ENCODE data around the gene ANKRD28. TPM values are rescaled to one million over a fixed set of nuclear protein-coding genes. Genes with fewer than 3 reads are reported as not detected.
A peak's percentile ranks its signal among the peaks of the same experiment; 100 is the strongest.
"Not testable (repeated sequence)": the region's sequence is repeated elsewhere in the genome, so short reads cannot be mapped to it uniquely, and the experiment has no call there.

Gene ANKRD28
- total RNA-seq, 2 experiments from 2014 or later: 27.3 to 28.4 TPM

GRCh38 chr3:15633766-15634598 is 163.8 kb downstream of the ANKRD28 start:
- ATAC-seq: no peak
- Mint-ChIP-seq H3K27ac (no peak overlapping the region), H3K4me1 (peaks cover 75% of the 10 kb centered on the region), H3K27me3 (no peaks in the 10 kb centered on the region), H3K36me3 (ENCODE audit: low read depth) (no peaks in the 10 kb centered on the region), H3K9me3 (ENCODE audit: low read depth) (no peaks in the 10 kb centered on the region), H3K4me3 (no peak overlapping the region)
- ChIA-PET CTCF (interaction anchor here (0.5 to 1.3 kb wide), 4 partner anchors 11 to 864 kb away, joined by 3 read pairs; no protein-coding TSS in a partner anchor), POLR2A (interaction anchor here (0.7 kb wide), 1 partner anchor 288 kb away, joined by 3 read pairs; no protein-coding TSS in a partner anchor)
- intact Hi-C loops (cut with DNase I, micrococcal nuclease): loop anchor here in 1 of 2 experiments (5.0 to 10.0 kb wide), 4 partner anchors 163 to 613 kb away; partner anchors contain the start of genes ANKRD28 and GALNT15
- no peak for DNase-seq

GRCh38 chr3:15633159-15633558 is 164.6 kb downstream of the ANKRD28 start:
- no peak overlapping the region for H3K27ac Mint-ChIP-seq
- ChIA-PET CTCF (interaction anchor here (1.0 to 1.3 kb wide), 3 partner anchors 14 to 864 kb away, joined by 3 read pairs; no protein-coding TSS in a partner anchor), POLR2A (no interaction called here)
- no peak for DNase-seq
- no peaks in the 10 kb centered on the region for H3K9me3 Mint-ChIP-seq (ENCODE audit: low read depth)
- no peak overlapping the region for H3K4me3 Mint-ChIP-seq
- H3K4me1 Mint-ChIP-seq: peaks cover 69% of the 10 kb centered on the region
- H3K36me3 Mint-ChIP-seq (ENCODE audit: low read depth): no peaks in the 10 kb centered on the region
- no peak for ATAC-seq
- H3K27me3 Mint-ChIP-seq: no peaks in the 10 kb centered on the region
- intact Hi-C loops (cut with DNase I, micrococcal nuclease): loop anchor here in 1 of 2 experiments (5.0 to 10.0 kb wide), 4 partner anchors 164 to 614 kb away; partner anchors contain the start of genes ANKRD28 and GALNT15

DNA sequence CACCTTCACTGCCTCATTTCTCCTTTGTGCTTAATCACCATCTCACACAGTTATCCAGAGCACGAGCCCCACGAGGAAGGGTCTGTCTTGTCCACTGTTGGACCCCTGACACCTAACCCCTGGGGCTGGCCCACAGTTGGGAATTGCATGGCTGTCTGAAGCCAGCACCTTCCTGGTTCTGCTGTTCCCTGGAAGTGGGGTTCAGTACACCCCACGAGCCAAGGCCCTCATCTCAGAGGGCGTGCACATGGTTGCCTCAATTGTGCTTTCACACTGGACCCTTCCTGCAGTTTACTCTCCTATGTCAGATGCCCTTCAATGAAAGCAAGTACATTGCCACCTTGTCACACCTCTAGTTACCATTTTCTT is 165.6 kb downstream of the ANKRD28 start:
- ATAC-seq (no peak), DNase-seq (no peak)
- no peak overlapping the region for H3K27ac Mint-ChIP-seq
- H3K27me3 Mint-ChIP-seq: no peaks in the 10 kb centered on the region
- ChIA-PET CTCF (interaction anchor here (1.0 kb wide), 1 partner anchor 15 kb away, joined by 3 read pairs; no protein-coding TSS in a partner anchor), POLR2A (no interaction called here)
- intact Hi-C loops (cut with DNase I, micrococcal nuclease): loop anchor here in 1 of 2 experiments (5.0 to 10.0 kb wide), 4 partner anchors 165 to 615 kb away; partner anchors contain the start of genes ANKRD28 and GALNT15
- H3K4me3 Mint-ChIP-seq: no peak overlapping the region
- peaks cover 59% of the 10 kb centered on the region for H3K4me1 Mint-ChIP-seq
- H3K36me3 Mint-ChIP-seq (ENCODE audit: low read depth): peaks cover 2% of the 10 kb centered on the region
- no peaks in the 10 kb centered on the region for H3K9me3 Mint-ChIP-seq (ENCODE audit: low read depth)

DNA sequence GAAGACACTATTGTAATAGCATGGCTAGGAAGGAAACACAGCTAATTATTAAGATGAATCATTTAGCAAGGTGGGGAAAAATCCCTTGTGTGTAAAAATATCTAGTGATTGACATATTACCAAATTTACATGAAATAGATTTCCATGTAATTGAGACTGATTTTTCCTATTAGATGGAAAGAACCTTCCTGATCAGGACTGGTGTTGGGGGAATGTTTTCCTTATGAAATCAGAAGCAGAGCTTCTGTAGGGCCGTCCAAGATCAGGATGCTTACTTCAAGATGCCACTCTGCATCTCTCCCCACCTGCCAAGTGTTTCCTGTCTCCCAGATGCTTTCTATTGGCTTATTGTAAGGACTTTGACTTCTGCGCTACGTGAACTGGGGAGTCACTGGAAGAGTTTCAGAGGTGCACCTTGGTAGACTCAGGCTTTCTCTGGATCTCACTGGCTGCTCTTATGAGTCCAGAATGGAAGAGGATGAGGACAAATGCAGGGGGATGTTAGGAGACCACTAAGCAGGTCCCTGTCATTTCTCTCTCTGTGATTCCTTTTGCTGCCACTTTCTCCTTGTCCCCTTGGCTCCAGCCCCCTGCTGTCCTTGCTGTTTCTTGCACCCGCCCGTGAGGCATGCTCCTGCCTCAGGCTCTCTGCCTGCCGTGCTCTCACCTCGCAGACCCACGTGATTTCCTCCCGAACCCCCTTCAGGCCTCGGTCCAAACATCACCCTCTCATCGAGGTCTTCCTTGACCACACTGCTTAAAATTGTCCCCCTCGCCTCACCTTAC is 166.2 kb downstream of the ANKRD28 start:
- CTCF ChIA-PET: interaction anchor here (1.2 to 1.9 kb wide), 5 partner anchors 65 to 181 kb away, joined by 3 to 12 read pairs (median 8); partner anchors contain the start of gene ANKRD28
- no peaks in the 10 kb centered on the region for H3K27me3 Mint-ChIP-seq
- no peak overlapping the region for H3K27ac Mint-ChIP-seq
- no peak for DNase-seq
- H3K9me3 Mint-ChIP-seq (ENCODE audit: low read depth): no peaks in the 10 kb centered on the region
- H3K4me1 Mint-ChIP-seq: peaks cover 54% of the 10 kb centered on the region
- intact Hi-C loops (cut with DNase I, micrococcal nuclease): loop anchor here (2.0 to 10.0 kb wide), 7 partner anchors 113 to 617 kb away; partner anchors contain the start of genes ANKRD28 (in 1 of the 2) and GALNT15 (in 1 of the 2)
- peaks cover 4% of the 10 kb centered on the region for H3K36me3 Mint-ChIP-seq (ENCODE audit: low read depth)
- ATAC-seq: no peak
- POLR2A ChIA-PET: no interaction called here
- H3K4me3 Mint-ChIP-seq: no peak overlapping the region

GRCh38 chr3:15630646-15631350 is 167.0 kb downstream of the ANKRD28 start:
- POLR2A ChIA-PET: interaction anchor here (0.6 kb wide), 1 partner anchor 573 kb away, joined by 3 read pairs; no protein-coding TSS in a partner anchor
- H3K36me3 Mint-ChIP-seq (ENCODE audit: low read depth): peaks cover 4% of the 10 kb centered on the region
- ATAC-seq: peak; percentile 35
- intact Hi-C loops (cut with DNase I, micrococcal nuclease): loop anchor here (1.0 to 10.0 kb wide), 9 partner anchors 114 to 618 kb away; partner anchors contain the start of genes ANKRD28 (in 1 of the 2) and GALNT15 (in 1 of the 2)
- H3K9me3 Mint-ChIP-seq (ENCODE audit: low read depth): no peaks in the 10 kb centered on the region
- no peak overlapping the region for H3K27ac Mint-ChIP-seq
- no peaks in the 10 kb centered on the region for H3K27me3 Mint-ChIP-seq
- peaks cover 52% of the 10 kb centered on the region for H3K4me1 Mint-ChIP-seq
- CTCF ChIA-PET: interaction anchor here (0.7 to 2.4 kb wide), 17 partner anchors 9 to 548 kb away, joined by 3 to 12 read pairs (median 4); partner anchors contain the start of gene ANKRD28
- DNase-seq: no peak
- H3K4me3 Mint-ChIP-seq: no peak overlapping the region

DNA sequence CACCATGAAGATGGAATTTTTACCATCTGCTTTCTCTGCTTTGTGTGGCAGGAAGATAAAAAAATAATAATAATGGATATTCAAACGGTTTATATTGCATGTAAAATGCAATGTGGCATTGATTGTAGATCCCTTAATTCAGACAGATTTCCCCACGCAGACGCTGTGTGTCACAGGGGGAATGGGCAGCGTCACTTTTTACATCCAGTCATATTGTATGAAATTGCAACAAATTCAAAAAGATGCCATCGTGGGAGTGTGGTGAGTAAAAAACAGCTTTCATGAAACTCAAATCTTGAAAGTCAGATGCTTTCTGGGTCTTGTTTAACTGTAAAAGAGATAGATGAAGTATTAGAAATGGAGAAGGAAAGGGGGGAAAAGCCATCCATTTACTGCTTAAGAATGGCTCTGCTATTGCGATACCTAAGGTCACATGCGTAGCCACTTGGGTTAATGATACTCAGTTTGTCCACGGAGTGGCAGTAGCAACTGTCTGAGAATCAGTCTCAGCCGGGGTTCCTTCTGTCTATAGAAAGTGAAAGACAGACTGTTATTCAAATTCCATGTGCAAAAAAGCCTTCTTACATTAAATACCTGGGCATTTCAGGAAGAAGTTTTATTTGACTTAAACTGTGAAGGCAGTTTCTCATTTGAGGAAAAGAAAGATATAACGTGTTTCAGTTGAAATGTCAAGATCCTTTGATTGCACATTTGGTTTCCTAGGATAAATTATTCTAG is 167.8 kb downstream of the ANKRD28 start:
- ATAC-seq: peak; percentile 96
- Mint-ChIP-seq H3K36me3 (ENCODE audit: low read depth) (peaks cover 4% of the 10 kb centered on the region), H3K4me3 (peak overlapping the region; percentile 52), H3K27ac (peak overlapping the region; percentile 90), H3K27me3 (no peaks in the 10 kb centered on the region), H3K4me1 (peaks cover 50% of the 10 kb centered on the region), H3K9me3 (ENCODE audit: low read depth) (no peaks in the 10 kb centered on the region)
- POLR2A ChIA-PET: no interaction called here
- peak; percentile 73 for DNase-seq
- intact Hi-C loops (cut with DNase I, micrococcal nuclease): loop anchor here (1.0 to 10.0 kb wide), 9 partner anchors 115 to 619 kb away; partner anchors contain the start of genes ANKRD28 (in 1 of the 2) and GALNT15 (in 1 of the 2)
- CTCF ChIA-PET: interaction anchor here (0.7 to 2.4 kb wide), 17 partner anchors 9 to 548 kb away, joined by 3 to 12 read pairs (median 4); partner anchors contain the start of gene ANKRD28

GRCh38 chr3:15628967-15629366 is 168.8 kb downstream of the ANKRD28 start:
- Mint-ChIP-seq H3K36me3 (ENCODE audit: low read depth) (peaks cover 6% of the 10 kb centered on the region), H3K9me3 (ENCODE audit: low read depth) (peaks cover 2% of the 10 kb centered on the region), H3K27ac (no peak overlapping the region), H3K4me3 (no peak overlapping the region), H3K27me3 (no peaks in the 10 kb centered on the region), H3K4me1 (peaks cover 54% of the 10 kb centered on the region)
- ChIA-PET CTCF (interaction anchor here (0.8 to 2.4 kb wide), 3 partner anchors 21 to 456 kb away, joined by 3 to 11 read pairs (median 3); no protein-coding TSS in a partner anchor), POLR2A (no interaction called here)
- DNase-seq (no peak), ATAC-seq (no peak)
- intact Hi-C loops (cut with DNase I, micrococcal nuclease): no loop called here

DNA sequence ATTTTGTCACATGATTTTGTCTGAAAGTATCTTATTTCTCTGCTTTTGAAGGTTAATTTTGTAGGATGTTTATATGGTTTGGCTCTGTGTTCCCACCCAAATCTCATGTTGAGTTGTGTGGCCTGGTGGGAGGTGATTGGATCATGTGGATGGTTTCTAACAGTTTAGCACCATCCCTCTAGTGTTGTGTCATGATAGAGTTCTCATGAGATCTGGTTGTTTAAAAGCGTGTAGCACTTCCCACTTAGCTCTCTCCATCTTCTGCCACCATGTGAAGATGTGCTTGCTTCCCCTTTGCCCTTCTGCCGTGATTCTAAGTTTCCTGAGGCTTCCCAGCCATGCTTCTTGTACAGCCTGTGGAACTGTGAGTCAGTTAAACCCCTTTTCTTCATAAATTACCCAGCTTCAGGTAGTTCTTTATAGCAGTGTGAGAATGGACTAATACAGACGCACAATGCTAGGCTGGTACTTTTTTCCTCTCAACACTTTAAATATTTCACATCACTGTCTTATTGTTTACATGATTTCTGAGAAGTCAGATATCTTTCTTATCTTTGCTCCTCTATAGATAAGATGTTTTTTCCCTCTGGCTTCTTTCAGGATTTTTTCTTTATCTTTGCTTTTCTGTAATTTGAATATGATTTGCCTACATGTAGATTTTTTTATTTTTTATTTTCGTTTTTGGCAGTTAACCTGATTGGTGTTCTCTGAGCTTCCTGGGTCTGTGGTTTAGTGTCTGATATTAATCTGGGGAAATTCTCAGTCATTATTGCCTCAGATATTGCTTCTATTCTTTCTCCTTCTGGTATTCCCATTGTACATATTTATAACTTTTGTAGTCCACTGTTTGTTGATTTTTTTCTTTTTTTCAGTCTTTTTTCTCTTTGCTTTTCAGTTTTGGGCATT is 174.0 kb downstream of the ANKRD28 start:
- no peak for DNase-seq
- H3K27me3 Mint-ChIP-seq: no peaks in the 10 kb centered on the region
- CTCF ChIA-PET: interaction anchor here (0.7 kb wide), 1 partner anchor 17 kb away, joined by 3 read pairs; no protein-coding TSS in a partner anchor
- peak; percentile 60 for ATAC-seq
- H3K4me1 Mint-ChIP-seq: peaks cover 26% of the 10 kb centered on the region
- peaks cover 43% of the 10 kb centered on the region for H3K36me3 Mint-ChIP-seq (ENCODE audit: low read depth)
- intact Hi-C loops (cut with DNase I, micrococcal nuclease): no loop called here
- peak overlapping the region; percentile 67 for H3K4me3 Mint-ChIP-seq
- peaks cover 32% of the 10 kb centered on the region for H3K9me3 Mint-ChIP-seq (ENCODE audit: low read depth)
- POLR2A ChIA-PET: interaction anchor here (0.6 kb wide), 1 partner anchor 12 kb away, joined by 7 read pairs; no protein-coding TSS in a partner anchor
- peak overlapping the region; percentile 83 for H3K27ac Mint-ChIP-seq

DNA sequence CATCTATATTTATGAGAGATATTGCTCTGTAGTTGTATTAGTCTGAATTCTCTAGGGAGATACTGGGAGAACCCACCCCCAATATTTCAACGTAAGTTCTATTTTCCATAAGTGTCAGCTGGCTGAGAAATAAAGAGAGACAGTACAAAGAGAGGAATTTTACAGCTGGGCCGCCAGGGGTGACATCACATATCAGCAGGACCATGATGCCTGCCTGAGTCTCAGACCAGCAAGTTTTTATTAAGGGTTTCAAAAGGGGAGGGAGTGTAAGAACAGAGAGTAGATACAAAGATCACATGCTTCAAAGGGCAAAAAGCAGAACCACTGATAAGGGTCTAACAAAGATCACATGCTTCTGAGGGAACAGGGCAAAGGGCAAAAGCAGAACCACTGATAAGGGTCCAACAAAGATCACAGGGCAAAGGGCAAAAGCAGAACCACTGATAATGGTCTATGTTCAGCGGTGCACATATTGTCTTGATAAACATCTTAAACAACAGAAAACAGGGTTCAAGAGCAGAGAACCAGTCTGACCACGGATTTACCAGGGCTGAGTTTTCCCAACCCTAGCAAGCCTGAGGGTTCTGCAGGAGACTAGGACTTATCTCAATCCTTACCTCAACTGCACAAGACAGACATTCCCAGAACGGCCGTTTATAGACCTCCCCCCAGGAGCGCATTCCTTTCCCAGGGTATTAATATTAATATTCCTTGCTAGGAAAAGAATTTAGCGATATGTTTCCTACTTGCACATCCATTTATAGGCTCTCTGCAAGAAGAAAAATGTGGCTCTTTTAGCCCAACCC is 177.9 kb downstream of the ANKRD28 start:
- H3K27ac Mint-ChIP-seq; ATAC-seq; H3K4me3 Mint-ChIP-seq; H3K27me3 Mint-ChIP-seq; DNase-seq; CTCF ChIA-PET; intact Hi-C loops (cut with DNase I, micrococcal nuclease): not testable (repeated sequence)
- Mint-ChIP-seq H3K36me3 (ENCODE audit: low read depth) (peaks cover 39% of the 10 kb centered on the region), H3K4me1 (peaks cover 17% of the 10 kb centered on the region), H3K9me3 (ENCODE audit: low read depth) (peaks cover 32% of the 10 kb centered on the region)
- POLR2A ChIA-PET: interaction anchor here (0.6 kb wide), 1 partner anchor 44 kb away, joined by 3 read pairs; no protein-coding TSS in a partner anchor
